Spinal cord (tissue), 10 donors: ENCODE data around the gene CDA. TPM values are rescaled to one million over a fixed set of nuclear protein-coding genes. Genes with fewer than 3 reads are reported as not detected.
A peak's percentile ranks its signal among the peaks of the same experiment; 100 is the strongest.

Experiments
- DNase-seq, 6 donors: peaks; one replicate each; pipeline versions ENCODE4 v3.0.0 to v3.0.0-alpha.2; 2013 to 2015; ENCODE audit warnings: low spot score in 6 of 6, low read depth in 4 of 6
- H3K27ac ChIP-seq: one replicate; pipeline ENCODE4 v1.5.1; 2013; ENCODE audit warnings: low read depth, low read length, control low read depth
- H3K27me3 ChIP-seq: one replicate; pipeline ENCODE4 v1.6.1; 2013; ENCODE audit warnings: low read length; ENCODE audit not compliant: control insufficient read depth, insufficient read depth
- H3K36me3 ChIP-seq: one replicate; pipeline ENCODE4 v1.6.1; 2013; ENCODE audit warnings: low read length; ENCODE audit not compliant: control insufficient read depth, insufficient read depth
- H3K4me1 ChIP-seq: one replicate; pipeline ENCODE4 v1.6.1; 2013; ENCODE audit warnings: low read length; ENCODE audit not compliant: control insufficient read depth, insufficient read depth
- H3K4me3 ChIP-seq: one replicate; pipeline ENCODE4 v1.5.1; 2013; ENCODE audit warnings: low read depth, low read length, control low read depth
- H3K9me3 ChIP-seq: one replicate; pipeline ENCODE4 v1.6.1; 2013; ENCODE audit warnings: low read length; ENCODE audit not compliant: control insufficient read depth, insufficient read depth
- whole genome bisulfite sequencing: methylation state at CpG from one replicate; pipeline ENCODE4 v1.1.5; 2013; ENCODE audit warnings: missing lambda C conversion rate; ENCODE audit not compliant: insufficient coverage; 5-methylcytosine and 5-hydroxymethylcytosine counted together
- long read RNA-seq, 4 donors: transcript quantifications; one replicate each; lab custom pipeline, GENCODE V29; 2026
- polyA plus RNA-seq, 2 donors: library from polyadenylated mRNA; unstranded; fragments of 120-200 nt; gene quantifications; one replicate each; pipeline ENCODE4 v1.2.1, GENCODE V29; 2013; ENCODE audit not compliant: insufficient read length in 2 of 2
- total RNA-seq, 2 donors: library from RNA; depleted of rRNA in 1 of 2; stranded (reverse); fragments of 120-200 nt in 1 of 2; fragments of >200 nt in 1 of 2; gene quantifications; one replicate each; pipeline versions ENCODE4 v1.2.3 to v1.2.4, GENCODE V29; 2013 to 2014
- donor health status: healthy.

CDA gene
- 1 to 10 TPM in 1 of 2 donors, under 1 TPM in 1; 0.61 to 1.8 TPM for total RNA-seq
- polyA plus RNA-seq, result under 1 TPM; 0.57 to 0.99 TPM
- long read RNA-seq, donor 1, result 0 reads
- long read RNA-seq, donor 2, result 0 reads
- long read RNA-seq, donor 3, partial matches to known transcripts, result 0 of 3 reads
- long read RNA-seq, donor 3, other reads (novel, unspliced or antisense), result 0 of 3 reads
- long read RNA-seq, donor 4, partial matches to known transcripts, result 157 of 171 reads
- long read RNA-seq, donor 4, other reads (novel, unspliced or antisense), result 14 of 171 reads

- Histone ChIP-seq H3K4me3 (no peak within 1 kb of the TSS), H3K36me3 (no peaks in the 10 kb centered on the region), H3K4me1 (no peaks in the 10 kb centered on the region), H3K27me3 (peaks cover 24% of the 10 kb centered on the region), H3K9me3 (no peaks in the 10 kb centered on the region), H3K27ac (no peak within 1 kb of the TSS)
- DNase-seq, result no peak
- 50% methylated on average over 9 of the region's 11 CpGs for WGBS
Observed at GRCh38 chr1:20588634-20589225, at the start of gene CDA. TSS of gene CDA (plus strand) at chr1:20589097. CDS start at chr1:20589130, 33 bp downstream.

GRCh38 chr1:20540281-20540680, 48.6 kb upstream of the CDA start:
- Histone ChIP-seq H3K4me3 (no peak overlapping the region), H3K4me1 (no peaks in the 10 kb centered on the region), H3K27ac (no peak overlapping the region), H3K36me3 (no peaks in the 10 kb centered on the region), H3K9me3 (no peaks in the 10 kb centered on the region), H3K27me3 (peaks cover 7% of the 10 kb centered on the region)
- 86% methylated on average over 1 of the region's 1 CpG for WGBS
- no peak for DNase-seq

- H3K27ac ChIP-seq, result no peak overlapping the region
- DNase-seq, result no peak
- no peaks in the 10 kb centered on the region for H3K9me3 ChIP-seq
- no peaks in the 10 kb centered on the region for H3K36me3 ChIP-seq
- WGBS, result 79% methylated on average over 2 of the region's 3 CpGs
- peaks cover 6% of the 10 kb centered on the region for H3K4me1 ChIP-seq
- no peak overlapping the region for H3K4me3 ChIP-seq
- H3K27me3 ChIP-seq, result peaks cover 19% of the 10 kb centered on the region
Observed at GRCh38 chr1:20546637-20547036, 42.3 kb upstream of the CDA start.

- Histone ChIP-seq H3K36me3 (peaks cover 1% of the 10 kb centered on the region), H3K4me3 (no peak overlapping the region), H3K27ac (no peak overlapping the region), H3K9me3 (no peaks in the 10 kb centered on the region), H3K27me3 (peaks cover 34% of the 10 kb centered on the region), H3K4me1 (peaks cover 42% of the 10 kb centered on the region)
- 87% methylated on average over 2 of the region's 3 CpGs for WGBS
- DNase-seq, result no peak
Observed at GRCh38 chr1:20551161-20551560, 37.7 kb upstream of the CDA start.

GRCh38 chr1:20551945-20552727, 36.8 kb upstream of the CDA start, which contains the start of gene FAM43B:
TSS of gene FAM43B (plus strand) at chr1:20552573. CDS start at chr1:20552974, 401 bp downstream.
- DNase-seq, result peak; percentile 55 to 95 (median 78)
- peak within 1 kb of the TSS; percentile 88 for H3K27ac ChIP-seq
- peaks cover 2% of the 10 kb centered on the region for H3K36me3 ChIP-seq
- peaks cover 34% of the 10 kb centered on the region for H3K27me3 ChIP-seq
- no peaks in the 10 kb centered on the region for H3K9me3 ChIP-seq
- H3K4me3 ChIP-seq, result peak within 1 kb of the TSS; percentile 59
- 1% methylated on average over 35 of the region's 47 CpGs for WGBS
- H3K4me1 ChIP-seq, result peaks cover 42% of the 10 kb centered on the region

- H3K27ac ChIP-seq, result peak overlapping the region; percentile 57
- WGBS, result under 1% methylated on average over 82 of the region's 82 CpGs
- peaks cover 42% of the 10 kb centered on the region for H3K4me1 ChIP-seq
- no peaks in the 10 kb centered on the region for H3K9me3 ChIP-seq
- peaks cover 2% of the 10 kb centered on the region for H3K36me3 ChIP-seq
- peak overlapping the region; percentile 59 for H3K4me3 ChIP-seq
- peak in 1 of 6 donors; percentile 31 for DNase-seq
- peaks cover 34% of the 10 kb centered on the region for H3K27me3 ChIP-seq
Observed at GRCh38 chr1:20552728-20553445, 36.0 kb upstream of the CDA start.

- Histone ChIP-seq H3K27ac (peak overlapping the region; percentile 16), H3K4me1 (peaks cover 42% of the 10 kb centered on the region), H3K36me3 (peaks cover 2% of the 10 kb centered on the region), H3K27me3 (peaks cover 27% of the 10 kb centered on the region), H3K9me3 (no peaks in the 10 kb centered on the region), H3K4me3 (no peak overlapping the region)
- WGBS, result 27% methylated on average over 7 of the region's 7 CpGs
- peak in 2 of 6 donors; percentile 57 to 82 for DNase-seq
Observed at GRCh38 chr1:20555025-20555757, 33.7 kb upstream of the CDA start.

- Histone ChIP-seq H3K36me3 (peaks cover 2% of the 10 kb centered on the region), H3K4me3 (no peak overlapping the region), H3K27me3 (peaks cover 25% of the 10 kb centered on the region), H3K27ac (peak overlapping the region; percentile 16), H3K4me1 (peaks cover 42% of the 10 kb centered on the region), H3K9me3 (no peaks in the 10 kb centered on the region)
- 42% methylated on average over 2 of the region's 4 CpGs for WGBS
- no peak for DNase-seq
Observed at GRCh38 chr1:20555758-20556120, 33.2 kb upstream of the CDA start.

GRCh38 chr1:20558191-20558590, 30.7 kb upstream of the CDA start:
- Histone ChIP-seq H3K36me3 (peaks cover 2% of the 10 kb centered on the region), H3K27ac (no peak overlapping the region), H3K4me3 (no peak overlapping the region), H3K4me1 (peaks cover 21% of the 10 kb centered on the region), H3K27me3 (peaks cover 7% of the 10 kb centered on the region), H3K9me3 (no peaks in the 10 kb centered on the region)
- no peak for DNase-seq
- 64% methylated on average over 2 of the region's 5 CpGs for WGBS
